Left lobe of liver (tissue), 2 donors: ENCODE measurements around the gene C1orf174. TPM values are rescaled to one million over a fixed set of nuclear protein-coding genes. Genes with fewer than 3 reads are reported as not detected.

Experiments
- ATAC-seq: fragments of 200-7000 bp; cut with Tn5 transposase; one replicate; pipeline ENCODE4 v1.9.1; 2020; ENCODE audit warnings: mild to moderate bottlenecking, moderate library complexity
- DNase-seq: peaks from one replicate; pipeline ENCODE4 v3.0.0-alpha.2; 2020; ENCODE audit warnings: low spot score
- total RNA-seq: library from RNA; stranded (reverse); gene quantifications from one replicate; pipeline ENCODE4 v1.2.1, GENCODE V29; 2021
- donor health status: DM: no; HTN: no; CAD: no; lungs with moderate emphysema.
- donor health status: DM: no; HTN: yes; CAD: no.

C1orf174 gene
- total RNA-seq, 1 donor from 2014 or later = 11.0 TPM

- ATAC-seq = peak; percentile 89
These were observed 11.1 kb upstream of the C1orf174 start for GRCh38 chr1:3910857-3911845.

GRCh38 chr1:3910049-3910731 lies 10.1 kb upstream of the C1orf174 start:
- ATAC-seq = no peak
- DNase-seq = no peak

More at GRCh38 chr1:3910857-3911845, 11.1 kb upstream of the C1orf174 start:
- DNase-seq = peak; percentile 70

GRCh38 chr1:3909615-3910014 lies 9.5 kb upstream of the C1orf174 start:
- no peak for DNase-seq
- ATAC-seq = no peak

GRCh38 chr1:3908886-3909517 lies 8.9 kb upstream of the C1orf174 start:
- no peak for DNase-seq
- ATAC-seq = no peak

GRCh38 chr1:3907621-3908165 lies 7.6 kb upstream of the C1orf174 start:
- ATAC-seq (no peak), DNase-seq (no peak)

- DNase-seq = no peak
- no peak for ATAC-seq
These were observed 7.0 kb upstream of the C1orf174 start for GRCh38 chr1:3907031-3907534.

- no peak for DNase-seq
These were observed 6.6 kb upstream of the C1orf174 start for GRCh38 chr1:3906672-3907020.

GRCh38 chr1:3905953-3906671 lies 6.0 kb upstream of the C1orf174 start:
- no peak for ATAC-seq
- DNase-seq = no peak

More at GRCh38 chr1:3906672-3907020, 6.6 kb upstream of the C1orf174 start:
- ATAC-seq = no peak

- ATAC-seq (no peak), DNase-seq (no peak)
These were observed 5.3 kb upstream of the C1orf174 start for GRCh38 chr1:3905266-3905952.

GRCh38 chr1:3904843-3905185 lies 4.7 kb upstream of the C1orf174 start:
- DNase-seq (no peak), ATAC-seq (no peak)

- ATAC-seq (no peak), DNase-seq (no peak)
These were observed 4.2 kb upstream of the C1orf174 start for GRCh38 chr1:3904006-3904842.

GRCh38 chr1:3903141-3904005 lies 3.3 kb upstream of the C1orf174 start:
- DNase-seq (peak; percentile 88), ATAC-seq (peak; percentile 6)

- ATAC-seq = no peak
- no peak for DNase-seq
These were observed 2.6 kb upstream of the C1orf174 start for GRCh38 chr1:3902571-3903091.

- no peak for ATAC-seq
These were observed 2.0 kb upstream of the C1orf174 start for GRCh38 chr1:3902111-3902511.

GRCh38 chr1:3900969-3901529 lies 977 bp upstream of the C1orf174 start:
- ATAC-seq = peak; percentile 81
- DNase-seq = peak; percentile 99

More at GRCh38 chr1:3902111-3902511, 2.0 kb upstream of the C1orf174 start:
- DNase-seq = no peak

GRCh38 chr1:3899754-3900149 lies 320 bp downstream of the C1orf174 start:
- no peak for ATAC-seq
- no peak for DNase-seq

GRCh38 chr1:3898994-3899753 lies 898 bp downstream of the C1orf174 start:
- ATAC-seq = no peak
- DNase-seq = no peak
